Uterus (tissue), 2 donors: ENCODE measurements around the gene ANXA8.
"Not testable (repeated sequence)": the region's sequence is repeated elsewhere in the genome, so short reads cannot be mapped to it uniquely, and the experiment has no call there.

Experiments
- CTCF ChIP-seq, 4 experiments: fragments of 200-600 bp in 2 of 4; fragments of 450-650 bp in 2 of 4; sonication (generic) in 2 of 4; IDR thresholded peaks; one replicate each; pipeline ENCODE4 v1.5.1; 2016 to 2019; ENCODE audit warnings: antibody characterized with exemption in 4 of 4, mild to moderate bottlenecking in 2 of 4, moderate library complexity in 1 of 4
- POLR2A ChIP-seq, 2 donors: fragments of 450-650 bp; IDR thresholded peaks; one replicate each; pipeline ENCODE4 v1.6.1; 2016; ENCODE audit warnings: antibody characterized with exemption in 2 of 2, mild to moderate bottlenecking in 1 of 2, moderate library complexity in 1 of 2

GRCh38 chr10:47462577-47463358 is 21.1 kb downstream of the ANXA8 start:
- not testable (repeated sequence) for TF ChIP-seq POLR2A, CTCF (IDR thresholded peaks at IDR 0.05)
